Transverse colon (tissue), 3 donors: ENCODE results near the gene KLHL25.

Source experiments
- POLR2A ChIP-seq: fragments of 450-650 bp; IDR thresholded peaks from one replicate; pipeline ENCODE4 v1.6.1; 2016; ENCODE audit warnings: antibody characterized with exemption, mild to moderate bottlenecking, moderate library complexity
- POLR2AphosphoS5 ChIP-seq, 3 donors: sonication (generic); formaldehyde crosslinking; IDR thresholded peaks; one replicate each; pipeline ENCODE4 v1.6.1; 2016; ENCODE audit warnings: antibody characterized with exemption in 3 of 3

GRCh38 chr15:85785887-85786780 lies 8.6 kb downstream of the KLHL25 start:
- TF ChIP-seq POLR2A (no peak), POLR2AphosphoS5 (IDR thresholded peaks at IDR 0.05) (no peak)
